IPS-NIHi7 (cell line): ENCODE results near the gene TANGO2.
A peak's percentile ranks its signal among the peaks of the same experiment; 100 is the strongest.

Experiments
- DNase-seq: peaks from one replicate; pipeline ENCODE4 v3.0.0; 2012; ENCODE audit warnings: mixed read lengths; ENCODE audit errors: extremely low spot score

TANGO2 gene

DNA sequence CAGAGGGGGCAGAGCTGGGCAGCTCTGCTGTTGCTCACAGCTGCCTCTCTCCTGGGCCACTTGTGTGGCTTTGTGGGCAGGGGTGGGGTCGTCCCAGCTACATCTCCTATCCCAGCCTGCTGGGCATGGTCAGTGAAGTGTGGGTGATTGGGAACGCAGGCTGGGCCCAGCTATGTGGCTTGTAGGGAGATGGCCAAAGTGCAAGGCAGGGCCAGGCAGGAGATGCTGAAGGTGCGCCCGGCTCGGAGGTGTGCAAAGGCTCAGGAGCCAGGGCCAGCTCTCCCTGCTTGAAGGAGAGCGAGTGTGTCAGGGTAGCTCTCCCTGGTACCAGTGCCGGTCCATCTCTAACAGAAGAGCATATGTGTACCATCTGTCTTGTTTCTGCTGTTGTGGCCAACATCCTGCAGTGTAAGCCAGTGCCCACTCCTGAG is 86.6 kb downstream of the TANGO2 start:
- no peak for DNase-seq

DNA sequence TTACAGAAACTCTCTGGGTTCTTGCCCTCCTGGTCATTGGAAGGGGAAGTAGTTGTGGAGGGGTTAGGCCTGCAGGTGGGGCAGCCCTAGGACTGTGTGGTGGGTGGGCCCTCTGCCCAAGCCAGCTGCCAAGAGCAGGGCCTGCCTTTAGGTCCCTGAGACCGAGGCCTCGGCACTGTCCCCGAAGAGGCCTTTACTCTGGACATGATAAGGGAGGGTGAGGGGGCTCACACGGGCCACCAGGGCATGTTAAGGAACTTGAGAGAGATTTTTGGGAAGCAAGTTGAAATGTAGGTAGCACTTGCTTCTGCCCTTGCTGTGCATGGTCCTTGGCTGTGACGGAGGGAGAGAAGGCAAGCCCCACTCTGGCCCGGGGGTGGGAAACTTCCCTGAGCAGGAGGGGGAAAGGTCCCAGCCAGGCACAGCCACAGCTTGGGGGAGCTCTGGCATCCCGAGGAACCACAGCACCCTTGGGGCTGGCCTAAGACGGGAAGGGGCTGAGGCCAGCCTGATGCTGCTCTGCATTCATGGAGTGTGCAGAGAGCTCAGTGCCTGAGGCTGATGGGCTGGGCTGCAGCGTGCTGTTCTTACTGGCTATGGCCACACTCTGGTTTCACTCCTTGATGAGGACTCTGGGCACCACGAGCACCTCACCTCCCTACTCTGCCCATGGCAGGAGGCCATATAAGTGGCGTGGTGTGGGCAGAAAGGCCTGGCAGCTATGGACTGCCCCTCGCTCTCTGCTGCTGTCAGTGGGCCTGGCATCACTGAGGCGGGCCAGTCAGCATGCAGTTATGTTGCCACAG is 87.2 kb downstream of the TANGO2 start:
- DNase-seq = no peak

DNA sequence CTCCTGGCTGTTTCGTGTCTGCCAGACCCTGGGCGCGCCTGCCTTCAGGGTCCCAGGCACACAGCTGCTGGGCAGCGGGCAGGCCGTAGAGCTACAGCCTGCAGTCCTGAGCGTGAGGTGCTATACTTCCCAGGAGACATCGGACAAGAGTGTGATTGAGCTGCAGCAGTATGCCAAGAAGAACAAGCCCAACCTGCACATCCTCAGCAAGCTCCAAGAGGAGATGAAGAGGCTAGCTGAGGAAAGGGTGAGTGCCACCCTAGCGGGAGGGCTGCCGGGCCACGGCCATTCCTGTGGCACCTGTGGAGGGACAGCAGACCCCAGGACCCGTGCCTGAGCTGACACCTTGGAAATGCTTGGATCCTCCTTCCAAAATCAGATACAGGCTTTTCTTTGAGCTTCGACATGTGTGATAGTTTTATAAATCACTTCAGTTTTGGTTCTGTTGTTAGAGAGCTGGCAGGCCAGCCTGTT is 87.9 kb downstream of the TANGO2 start:
- DNase-seq = no peak

- no peak for DNase-seq
Observed at GRCh38 chr22:20109411-20110358, 88.8 kb downstream of the TANGO2 start.

DNA sequence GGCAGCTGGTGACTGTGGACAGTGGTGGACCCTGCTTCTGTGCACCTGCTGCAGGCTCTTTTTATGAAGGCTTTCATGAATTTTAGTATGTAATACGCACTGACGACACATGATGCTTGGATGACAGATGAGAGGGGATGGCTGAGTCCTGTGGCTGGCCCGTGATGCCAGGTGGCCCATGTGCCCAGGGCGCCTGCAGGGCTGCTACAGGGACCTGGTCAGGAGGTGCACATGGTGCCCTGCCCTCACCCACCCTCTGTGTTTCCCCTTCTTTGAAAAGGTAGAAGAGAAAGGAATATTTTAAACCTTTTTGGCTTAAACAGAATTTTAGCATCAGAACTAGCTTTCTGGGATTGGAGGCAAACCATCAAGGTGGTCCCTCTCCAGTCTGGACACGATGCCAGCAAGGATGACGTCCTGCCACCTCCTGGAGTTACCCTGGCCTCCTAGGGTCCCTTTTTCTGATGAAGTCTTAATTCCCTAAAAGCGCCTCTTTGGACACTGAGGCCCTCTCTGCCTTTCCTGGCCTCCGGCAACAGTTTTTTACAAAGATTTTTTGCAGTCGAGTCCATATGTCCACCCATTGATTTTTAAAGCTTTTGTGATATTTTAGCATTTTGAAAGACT is 89.6 kb downstream of the TANGO2 start:
- DNase-seq = no peak

GRCh38 chr22:20111045-20111688 is 90.3 kb downstream of the TANGO2 start:
- DNase-seq = peak; percentile 66

GRCh38 chr22:20111689-20112622 is 91.0 kb downstream of the TANGO2 start:
- DNase-seq = no peak

DNA sequence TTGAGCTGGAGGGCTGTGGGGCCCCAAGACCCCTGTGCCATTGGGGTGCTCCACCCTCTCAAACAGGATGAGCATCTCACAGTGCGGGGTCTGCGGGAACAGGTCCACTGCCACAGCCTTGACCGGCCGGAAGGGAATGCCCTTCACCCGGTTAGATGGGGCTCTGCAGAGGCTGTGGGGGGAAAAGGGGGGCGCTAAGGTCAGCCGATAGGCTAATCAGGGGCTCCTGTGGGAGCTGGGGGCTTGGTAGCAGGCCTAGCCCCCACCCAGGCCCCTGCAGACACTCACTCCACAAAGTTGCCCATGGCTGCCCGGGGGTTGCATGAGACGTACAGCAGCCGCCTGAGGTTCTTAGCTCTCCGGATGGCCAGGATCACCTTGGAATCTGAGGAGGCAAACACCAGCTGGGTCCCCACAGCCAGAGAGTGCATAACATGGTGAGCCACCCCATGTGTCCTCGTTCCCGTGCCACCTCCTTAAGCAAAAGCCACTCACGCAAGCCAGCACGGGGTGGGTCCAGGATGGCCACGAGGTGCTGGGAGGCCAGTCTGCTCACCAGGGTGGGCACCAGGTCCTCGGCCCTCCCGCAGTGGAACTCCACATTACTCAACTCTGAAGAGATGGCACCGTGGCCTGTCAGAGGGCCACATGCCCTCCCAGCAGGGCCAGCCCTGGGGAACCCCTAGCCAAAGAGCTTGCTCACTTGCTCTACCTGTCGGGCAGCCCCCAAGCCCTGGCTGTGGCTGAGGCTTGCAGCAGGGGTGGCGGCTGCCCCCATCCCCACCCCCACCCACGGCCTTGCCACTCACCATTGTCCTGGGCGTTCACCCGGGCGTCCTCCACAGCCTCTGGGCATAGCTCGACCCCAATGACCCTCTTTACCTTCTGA is 92.0 kb downstream of the TANGO2 start:
- DNase-seq = no peak

GRCh38 chr22:20113551-20114310 is 92.8 kb downstream of the TANGO2 start:
- DNase-seq = no peak

DNA sequence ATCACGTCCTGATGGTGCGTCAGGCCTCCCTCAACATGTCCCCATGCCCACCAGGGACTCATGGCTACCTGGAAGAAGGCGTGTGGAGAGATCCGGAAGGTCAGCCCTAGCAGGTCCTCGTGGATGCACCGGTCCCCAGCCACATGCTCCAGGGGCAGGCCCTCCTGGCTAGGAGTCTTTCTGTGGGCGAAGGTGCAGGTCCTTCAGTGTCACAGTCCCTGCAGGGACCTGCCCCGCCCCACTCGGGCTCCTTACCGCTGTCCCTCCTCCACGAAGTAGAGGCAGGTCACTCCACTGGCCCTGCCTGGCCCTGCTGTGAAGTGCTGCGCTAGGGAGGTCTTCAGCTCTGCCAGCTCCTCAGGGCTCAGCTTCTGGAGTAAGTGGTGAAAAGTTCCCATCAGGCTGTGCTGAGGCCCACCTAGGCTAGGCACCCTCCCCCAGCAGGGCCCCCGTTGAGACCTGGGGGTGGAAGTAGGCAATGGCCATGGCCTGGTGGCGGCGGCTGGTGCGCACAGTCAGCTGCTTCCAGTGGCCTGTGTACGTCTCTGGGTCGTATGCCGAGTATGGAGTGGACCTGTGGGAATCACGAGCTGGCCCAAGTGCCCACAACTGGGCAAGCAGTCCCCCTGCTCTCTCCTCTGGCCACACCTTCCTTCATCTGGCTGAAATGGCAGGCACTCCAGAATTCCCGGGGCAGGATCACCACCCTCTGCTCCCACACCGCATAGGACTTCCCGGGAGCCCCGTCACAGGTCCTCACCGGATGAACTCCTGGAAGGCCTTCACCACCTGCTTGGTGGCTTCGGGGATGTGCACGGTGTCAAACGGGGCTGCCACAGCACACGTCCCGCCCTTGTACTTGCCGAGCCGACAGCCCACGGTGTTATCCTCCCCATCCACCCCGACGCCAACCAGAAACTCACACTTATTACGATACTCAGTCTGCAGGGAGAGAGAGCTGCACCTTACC is 93.9 kb downstream of the TANGO2 start:
- no peak for DNase-seq

DNA sequence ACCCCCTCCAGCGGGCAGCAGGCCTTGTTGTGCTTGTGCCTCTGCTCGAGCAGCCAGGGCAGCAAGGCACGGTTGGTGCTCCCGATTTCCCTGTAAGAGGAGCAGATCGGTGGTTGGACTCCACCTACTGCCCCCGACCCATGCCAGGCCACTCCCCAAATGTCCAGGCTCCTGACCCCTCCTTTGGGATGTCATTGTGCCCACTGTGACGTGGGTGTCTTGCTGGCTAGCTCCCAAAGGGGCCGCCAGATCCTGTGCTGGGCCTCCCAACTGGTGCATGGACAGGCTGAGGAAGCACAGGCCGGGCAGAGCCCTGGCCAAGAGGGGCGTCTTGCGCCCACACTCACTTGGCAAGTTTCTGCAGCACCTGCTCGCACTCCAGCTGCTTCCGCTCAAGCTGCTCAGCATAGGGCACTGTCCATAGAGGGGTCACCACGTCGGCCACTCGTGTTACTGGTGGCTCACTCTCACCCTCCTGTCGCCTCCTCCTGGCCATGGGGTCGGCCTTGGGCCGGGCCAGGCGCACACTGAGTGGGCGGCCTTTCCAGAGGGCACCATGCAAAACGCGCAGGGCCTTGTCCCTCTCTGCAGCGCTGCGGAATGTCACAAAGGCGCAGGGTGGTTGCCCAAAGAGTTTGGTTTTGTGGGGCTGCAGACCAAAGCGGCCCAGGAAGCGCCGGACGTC is 94.9 kb downstream of the TANGO2 start, which contains the start of gene RANBP1:
Gene RANBP1 (plus strand): TSS at position 414 of the 685 bp plus-strand sequence. CDS start 81 bp downstream, at position 495.
- no peak for DNase-seq

GRCh38 chr22:20116376-20116950 is 95.6 kb downstream of the TANGO2 start:
- peak; percentile 48 for DNase-seq
